Lung (tissue), 12 donors: ENCODE measurements around the gene RNASEH2B. TPM values are rescaled to one million over a fixed set of nuclear protein-coding genes. Genes with fewer than 3 reads are reported as not detected.

Experiments used
- ATAC-seq: fragments of 200-7000 bp; cut with Tn5 transposase; one replicate; pipeline ENCODE4 v1.9.1; 2020; ENCODE audit warnings: moderate number of reproducible peaks; ENCODE audit not compliant: insufficient read depth, low FRiP score
- DNase-seq, 3 donors: peaks; one replicate each; pipeline ENCODE4 v3.0.0-alpha.2; 2013 to 2017
- H3K27ac ChIP-seq, 2 donors: one replicate each; pipeline ENCODE4 v1.5.1; 2013; ENCODE audit warnings: mild to moderate bottlenecking in 2 of 2, moderate library complexity in 2 of 2, control low read depth in 1 of 2, inconsistent platforms in 1 of 2, low read depth in 1 of 2, low read length in 1 of 2
- H3K27me3 ChIP-seq, 3 donors: one replicate each; pipeline ENCODE4 v1.5.1; 2013; ENCODE audit warnings: low read length in 2 of 3; ENCODE audit not compliant: control insufficient read depth in 3 of 3, insufficient read depth in 3 of 3
- H3K36me3 ChIP-seq, 4 donors: one replicate each; pipeline ENCODE4 v1.5.1; 2013; ENCODE audit warnings: low read length in 4 of 4, mild to moderate bottlenecking in 1 of 4, moderate library complexity in 1 of 4; ENCODE audit not compliant: control insufficient read depth in 4 of 4, insufficient read depth in 4 of 4
- H3K4me1 ChIP-seq, 5 donors: one replicate each; pipeline ENCODE4 v1.5.1; 2013; ENCODE audit warnings: low read length in 5 of 5, mild to moderate bottlenecking in 2 of 5, moderate library complexity in 1 of 5; ENCODE audit not compliant: control insufficient read depth in 5 of 5, insufficient read depth in 5 of 5
- H3K4me3 ChIP-seq: one replicate; pipeline ENCODE4 v1.5.1; 2013; ENCODE audit warnings: mild to moderate bottlenecking, control low read depth, moderate library complexity
- H3K9ac ChIP-seq, 2 donors: one replicate each; pipeline ENCODE4 v1.5.1; 2013; ENCODE audit warnings: low read length in 2 of 2, control low read depth in 1 of 2; ENCODE audit not compliant: insufficient read depth in 1 of 2
- H3K9me3 ChIP-seq, 4 donors: one replicate each; pipeline ENCODE4 v1.5.1; 2013; ENCODE audit warnings: low read length in 3 of 4, mild to moderate bottlenecking in 1 of 4, moderate library complexity in 1 of 4; ENCODE audit not compliant: control insufficient read depth in 4 of 4, insufficient read depth in 3 of 4
- WGBS, 2 donors: extraction: QIAGEN DNeasy Blood & Tissue Kit; methylation state at CpG; one replicate each; pipeline ENCODE4 v1.1.7; 2013; 5-methylcytosine and 5-hydroxymethylcytosine counted together
- polyA plus RNA-seq, 2 donors: library from polyadenylated mRNA; stranded (reverse); fragments of 200-250 nt; gene quantifications; one replicate each; pipeline ENCODE4 v1.2.1, GENCODE V29; 2013
- total RNA-seq, 2 donors: library from RNA; depleted of rRNA in 1 of 2; stranded (reverse); fragments of >200 nt in 1 of 2; gene quantifications; one replicate each; pipeline ENCODE4 v1.2.1, GENCODE V29; 2014 to 2021
- TF ChIP-seq, protein P1 (sequence below): IDR thresholded peaks from 2 replicates; pipeline ENCODE4 v1.5.1; 2012; ENCODE audit warnings: mild to moderate bottlenecking; ENCODE audit errors: control extremely low read depth, extremely low read depth
- donor health status: control.
- donor health status: control.
- donor health status: Bipolar disorder and iron deficiency.
- donor health status: healthy.
- donor health status: DM: yes; HTN: yes; CAD: no.

The RNASEH2B gene
- total and polyA plus RNA-seq, 4 donors = 29.6 to 115 (median 57.8) TPM

DNA sequence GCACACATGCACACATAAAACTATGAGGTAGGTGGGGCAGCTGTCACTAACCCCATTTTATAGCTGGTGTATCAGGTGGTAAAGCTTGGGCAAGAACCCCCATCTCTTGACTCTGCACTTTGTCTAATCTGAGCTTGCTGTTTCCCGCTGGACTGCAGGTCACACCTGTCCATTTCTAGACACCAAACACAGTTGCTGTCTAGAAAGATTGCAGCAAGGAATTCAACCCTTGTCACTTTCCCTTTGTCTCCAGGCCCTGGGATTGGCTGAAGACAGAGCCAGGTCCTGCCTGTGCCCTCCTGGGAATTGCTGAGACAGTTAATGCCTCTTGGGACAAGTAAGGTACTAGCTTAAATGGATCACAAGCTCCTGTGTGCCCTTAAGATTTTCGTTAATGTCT lies 83.8 kb downstream of the RNASEH2B start:
- ATAC-seq (no peak), DNase-seq (no peak)
- TF ChIP-seq, protein P1, sequence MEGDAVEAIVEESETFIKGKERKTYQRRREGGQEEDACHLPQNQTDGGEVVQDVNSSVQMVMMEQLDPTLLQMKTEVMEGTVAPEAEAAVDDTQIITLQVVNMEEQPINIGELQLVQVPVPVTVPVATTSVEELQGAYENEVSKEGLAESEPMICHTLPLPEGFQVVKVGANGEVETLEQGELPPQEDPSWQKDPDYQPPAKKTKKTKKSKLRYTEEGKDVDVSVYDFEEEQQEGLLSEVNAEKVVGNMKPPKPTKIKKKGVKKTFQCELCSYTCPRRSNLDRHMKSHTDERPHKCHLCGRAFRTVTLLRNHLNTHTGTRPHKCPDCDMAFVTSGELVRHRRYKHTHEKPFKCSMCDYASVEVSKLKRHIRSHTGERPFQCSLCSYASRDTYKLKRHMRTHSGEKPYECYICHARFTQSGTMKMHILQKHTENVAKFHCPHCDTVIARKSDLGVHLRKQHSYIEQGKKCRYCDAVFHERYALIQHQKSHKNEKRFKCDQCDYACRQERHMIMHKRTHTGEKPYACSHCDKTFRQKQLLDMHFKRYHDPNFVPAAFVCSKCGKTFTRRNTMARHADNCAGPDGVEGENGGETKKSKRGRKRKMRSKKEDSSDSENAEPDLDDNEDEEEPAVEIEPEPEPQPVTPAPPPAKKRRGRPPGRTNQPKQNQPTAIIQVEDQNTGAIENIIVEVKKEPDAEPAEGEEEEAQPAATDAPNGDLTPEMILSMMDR = no peak
- H3K4me3 ChIP-seq = no peak overlapping the region
- H3K9ac ChIP-seq = peak overlapping the region in 1 of 2 donors; percentile 45
- H3K4me1 ChIP-seq = peaks cover 0 to 65% (median 7%) of the 10 kb centered on the region in 5 donors
- H3K27ac ChIP-seq = peak overlapping the region in 1 of 2 donors; percentile 28
- H3K27me3 ChIP-seq = no peaks in the 10 kb centered on the region
- no peaks in the 10 kb centered on the region for H3K36me3 ChIP-seq
- H3K9me3 ChIP-seq = no peaks in the 10 kb centered on the region
- WGBS, 2 donors = 84 to 92% methylated on average over 2 of the region's 2 CpGs

DNA sequence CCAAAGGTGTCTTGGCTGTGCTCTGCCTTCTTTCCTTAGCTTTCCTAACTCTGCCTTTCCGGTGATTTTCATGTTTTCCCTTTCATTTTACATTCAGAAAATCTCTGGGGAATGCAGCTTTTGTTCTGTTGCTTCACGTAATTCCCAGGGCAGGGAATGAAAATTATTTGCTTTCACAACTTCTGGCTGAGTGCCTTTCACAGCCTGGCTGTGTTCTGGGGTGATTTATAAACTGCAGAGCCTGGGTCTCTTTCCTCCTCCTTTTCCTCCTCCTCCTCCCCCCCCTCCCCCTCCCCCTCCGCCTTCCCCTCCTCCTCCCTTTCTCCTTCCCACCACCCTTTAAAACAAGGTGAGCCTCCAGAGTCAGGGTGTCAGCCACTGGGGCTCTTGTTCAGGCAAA lies 84.3 kb downstream of the RNASEH2B start:
- H3K9ac ChIP-seq = peak overlapping the region in 1 of 2 donors; percentile 45
- H3K4me1 ChIP-seq = peaks cover 0 to 64% (median 7%) of the 10 kb centered on the region in 5 donors
- peaks cover 0 to 2% (median 0%) of the 10 kb centered on the region in 4 donors for H3K9me3 ChIP-seq
- no peak for ATAC-seq
- no peaks in the 10 kb centered on the region for H3K36me3 ChIP-seq
- WGBS, 2 donors = 60 to 87% methylated on average over 3 of the region's 3 CpGs
- TF ChIP-seq, protein P1 = no peak
- H3K4me3 ChIP-seq = no peak overlapping the region
- H3K27ac ChIP-seq = peak overlapping the region in 1 of 2 donors; percentile 49
- H3K27me3 ChIP-seq = no peaks in the 10 kb centered on the region
- peak; percentile 75 to 93 (median 88) for DNase-seq

DNA sequence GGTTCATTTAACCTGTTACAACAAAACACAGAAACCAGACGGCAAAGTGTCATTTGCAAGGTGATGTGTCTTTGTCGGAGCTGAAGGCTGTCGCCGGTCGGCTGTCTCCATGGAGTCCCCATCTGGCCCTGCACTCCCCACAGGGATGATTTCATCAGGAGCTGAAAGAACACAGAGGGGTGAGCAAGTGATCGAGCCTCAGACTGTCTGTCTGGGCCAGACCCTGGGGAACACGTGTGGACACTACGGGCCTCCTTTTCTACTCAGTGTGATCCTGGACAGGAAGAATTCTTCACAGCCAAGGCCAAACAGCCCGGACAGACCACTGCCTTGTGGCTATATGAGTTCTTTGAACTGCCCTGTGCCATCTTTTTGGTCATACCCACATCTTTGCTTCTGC lies 85.1 kb downstream of the RNASEH2B start:
- Histone ChIP-seq H3K4me1 (peaks cover 0 to 58% (median 7%) of the 10 kb centered on the region in 5 donors), H3K9ac (no peak overlapping the region), H3K27ac (no peak overlapping the region), H3K9me3 (peaks cover 0 to 2% (median 0%) of the 10 kb centered on the region in 4 donors), H3K4me3 (no peak overlapping the region), H3K36me3 (no peaks in the 10 kb centered on the region), H3K27me3 (no peaks in the 10 kb centered on the region)
- ATAC-seq = no peak
- 82 to 92% methylated on average over 9 of the region's 9 CpGs for WGBS, 2 donors
- TF ChIP-seq, protein P1 = no peak
- DNase-seq = no peak

DNA sequence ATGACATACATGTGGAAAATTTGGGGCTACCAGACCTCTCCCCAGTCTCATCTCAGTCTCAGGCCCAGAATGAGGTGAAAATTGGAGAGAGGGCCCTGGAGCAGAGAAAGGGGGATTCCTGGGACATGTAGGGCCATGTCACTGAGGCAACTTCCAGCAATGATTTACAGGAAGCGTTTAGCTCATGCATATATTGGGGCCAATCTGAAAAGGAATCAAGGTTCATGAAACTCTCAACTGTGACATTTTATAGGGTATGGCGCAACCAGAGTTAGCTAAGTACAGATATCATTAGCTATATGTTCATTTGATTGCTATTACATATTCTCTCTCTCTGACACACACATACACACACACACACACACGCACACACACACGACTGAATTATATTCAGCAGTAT lies 86.3 kb downstream of the RNASEH2B start:
- WGBS, 2 donors = 86 to 91% methylated on average over 4 of the region's 4 CpGs
- Histone ChIP-seq H3K27ac (no peak overlapping the region), H3K9ac (no peak overlapping the region), H3K4me1 (peaks cover 0 to 57% (median 13%) of the 10 kb centered on the region in 5 donors), H3K4me3 (no peak overlapping the region), H3K27me3 (no peaks in the 10 kb centered on the region), H3K36me3 (no peaks in the 10 kb centered on the region), H3K9me3 (peaks cover 0 to 2% (median 0%) of the 10 kb centered on the region in 4 donors)
- ATAC-seq (no peak), DNase-seq (peak in 2 of 3 donors; percentile 52 to 62)
- TF ChIP-seq, protein P1 = no peak
